HUES48 (cell line): Measurements from ENCODE around the gene MAML3.

Experiments
- H3K27ac ChIP-seq: one replicate; pipeline ENCODE4 v1.7.0; 2013; ENCODE audit warnings: low read depth, low read length, inconsistent platforms
- H3K27me3 ChIP-seq: 2 replicates; pipeline ENCODE4 v1.6.1; 2013; ENCODE audit warnings: mild to moderate bottlenecking, low read length; ENCODE audit not compliant: control insufficient read depth, insufficient read depth
- H3K36me3 ChIP-seq: 2 replicates; pipeline ENCODE4 v1.6.1; 2013; ENCODE audit warnings: low read length; ENCODE audit not compliant: control insufficient read depth, insufficient read depth
- H3K4me1 ChIP-seq: 2 replicates; pipeline ENCODE4 v1.6.1; 2013; ENCODE audit warnings: mild to moderate bottlenecking, low read length; ENCODE audit not compliant: control insufficient read depth, insufficient read depth
- H3K4me3 ChIP-seq: 2 replicates; pipeline ENCODE4 v1.5.1; 2013; ENCODE audit warnings: mild to moderate bottlenecking, low read depth, low read length
- H3K9ac ChIP-seq: 2 replicates; pipeline ENCODE4 v1.6.1; 2013; ENCODE audit warnings: mild to moderate bottlenecking, low read depth, low read length, moderate library complexity
- H3K9me3 ChIP-seq: 2 replicates; pipeline ENCODE4 v1.6.1; 2013; ENCODE audit warnings: low read length; ENCODE audit not compliant: control insufficient read depth, insufficient read depth

Gene MAML3

GRCh38 chr4:139734201-139734874 is 419.6 kb downstream of the MAML3 start:
- H3K36me3 ChIP-seq, result no peaks in the 10 kb centered on the region
- no peak overlapping the region for H3K9ac ChIP-seq
- peaks cover 26% of the 10 kb centered on the region for H3K4me1 ChIP-seq
- H3K4me3 ChIP-seq, result peak overlapping the region; percentile 42
- no peaks in the 10 kb centered on the region for H3K9me3 ChIP-seq
- H3K27me3 ChIP-seq, result peaks cover 26% of the 10 kb centered on the region
- H3K27ac ChIP-seq, result peak overlapping the region; percentile 9

DNA sequence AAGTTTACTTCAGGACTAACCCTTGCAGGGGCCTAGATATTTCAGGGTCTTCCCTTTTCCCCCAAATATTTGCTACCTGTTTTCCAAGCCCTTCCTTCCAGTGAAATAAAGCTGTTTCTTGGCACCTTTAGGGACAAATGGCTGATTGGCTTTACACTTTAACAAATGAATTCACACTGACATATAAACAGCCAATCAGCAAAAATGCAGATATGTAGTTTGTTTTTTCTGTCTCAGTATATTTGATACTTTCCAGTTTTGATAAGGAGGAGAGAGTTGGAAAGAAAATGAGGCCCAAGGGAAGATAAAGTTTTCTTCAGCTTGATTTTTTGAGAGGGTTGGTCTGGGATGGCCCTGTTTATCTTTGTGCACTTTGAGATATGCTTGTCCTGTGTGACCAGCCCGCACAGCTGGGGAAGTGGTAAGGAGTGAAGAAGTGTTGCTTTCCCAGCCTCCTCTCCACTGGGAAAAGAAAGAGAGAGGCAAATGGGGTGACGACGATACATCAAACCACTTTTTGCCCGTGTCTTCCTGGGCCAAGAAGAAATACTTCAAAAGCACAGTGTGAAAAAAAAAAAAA is 420.9 kb downstream of the MAML3 start:
- Histone ChIP-seq H3K27ac (no peak overlapping the region), H3K4me3 (no peak overlapping the region), H3K27me3 (peaks cover 26% of the 10 kb centered on the region), H3K9ac (no peak overlapping the region), H3K9me3 (no peaks in the 10 kb centered on the region), H3K4me1 (peaks cover 26% of the 10 kb centered on the region), H3K36me3 (no peaks in the 10 kb centered on the region)

GRCh38 chr4:139728840-139729239 is 425.1 kb downstream of the MAML3 start:
- no peaks in the 10 kb centered on the region for H3K36me3 ChIP-seq
- no peak overlapping the region for H3K27ac ChIP-seq
- no peak overlapping the region for H3K9ac ChIP-seq
- H3K27me3 ChIP-seq, result peaks cover 5% of the 10 kb centered on the region
- H3K4me1 ChIP-seq, result no peaks in the 10 kb centered on the region
- H3K9me3 ChIP-seq, result no peaks in the 10 kb centered on the region
- H3K4me3 ChIP-seq, result no peak overlapping the region

DNA sequence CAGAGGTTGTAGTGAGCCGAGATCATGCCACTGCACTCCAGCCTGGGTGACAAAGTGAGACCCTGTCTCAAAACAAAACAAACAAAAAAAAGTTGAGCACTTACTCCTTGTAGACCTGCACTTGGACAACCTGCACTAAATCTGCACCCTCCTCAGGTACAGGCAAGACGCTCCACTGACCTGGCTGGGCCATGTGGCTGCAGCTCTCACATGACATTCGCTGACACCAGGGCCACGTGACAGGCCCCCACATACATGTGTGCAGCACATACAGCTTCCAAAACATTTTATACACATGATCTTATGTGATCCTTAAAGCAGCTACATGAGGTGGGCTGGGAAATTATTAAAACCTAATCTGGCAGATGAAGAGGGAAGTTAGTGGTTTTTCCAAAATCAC is 425.8 kb downstream of the MAML3 start:
- Histone ChIP-seq H3K27me3 (no peaks in the 10 kb centered on the region), H3K9ac (no peak overlapping the region), H3K4me1 (no peaks in the 10 kb centered on the region), H3K27ac (no peak overlapping the region), H3K36me3 (no peaks in the 10 kb centered on the region), H3K9me3 (no peaks in the 10 kb centered on the region), H3K4me3 (no peak overlapping the region)

DNA sequence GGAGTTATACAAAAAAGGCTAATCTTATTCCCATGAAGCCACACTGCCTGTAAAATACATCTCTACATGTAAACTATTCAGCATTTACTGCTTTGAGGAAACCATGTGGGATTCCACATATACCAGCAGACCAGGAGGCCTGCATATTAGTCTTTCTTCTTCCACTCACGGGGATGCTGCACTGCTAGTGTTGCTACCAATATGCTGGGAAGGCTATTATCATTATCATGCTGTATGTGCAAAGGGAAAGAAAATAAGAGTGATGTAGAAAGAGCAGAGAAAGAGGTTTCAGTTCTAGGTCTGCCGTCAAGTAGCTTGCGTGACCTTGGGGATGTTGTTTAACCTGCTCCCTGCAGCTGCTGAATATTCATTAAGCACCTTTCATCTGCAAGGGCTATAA is 427.4 kb downstream of the MAML3 start:
- Histone ChIP-seq H3K36me3 (no peaks in the 10 kb centered on the region), H3K4me3 (no peak overlapping the region), H3K9me3 (no peaks in the 10 kb centered on the region), H3K4me1 (no peaks in the 10 kb centered on the region), H3K27ac (no peak overlapping the region), H3K27me3 (no peaks in the 10 kb centered on the region), H3K9ac (no peak overlapping the region)

GRCh38 chr4:139725236-139725635 is 428.7 kb downstream of the MAML3 start:
- Histone ChIP-seq H3K4me1 (no peaks in the 10 kb centered on the region), H3K9me3 (no peaks in the 10 kb centered on the region), H3K36me3 (no peaks in the 10 kb centered on the region), H3K4me3 (no peak overlapping the region), H3K9ac (no peak overlapping the region), H3K27ac (no peak overlapping the region), H3K27me3 (no peaks in the 10 kb centered on the region)

DNA sequence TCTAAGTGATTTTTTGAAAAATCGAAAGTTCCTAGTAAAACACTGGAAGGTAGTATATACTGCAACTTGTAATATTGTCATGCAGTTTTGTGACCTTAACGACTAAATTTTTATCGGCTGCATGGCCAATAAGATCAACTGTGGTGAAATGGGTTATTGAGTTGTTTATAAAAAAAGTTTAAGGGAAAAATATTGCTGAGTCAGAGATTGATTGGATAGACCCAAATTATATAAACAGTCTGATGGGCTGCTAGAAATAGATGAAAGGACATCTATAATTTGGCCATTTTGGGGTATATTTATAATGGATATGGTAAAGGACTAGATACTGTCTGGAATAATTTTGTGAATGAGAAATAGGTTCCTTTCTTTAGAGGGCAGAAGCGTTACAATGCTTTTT is 432.2 kb downstream of the MAML3 start:
- H3K9ac ChIP-seq, result no peak overlapping the region
- no peaks in the 10 kb centered on the region for H3K9me3 ChIP-seq
- H3K4me3 ChIP-seq, result no peak overlapping the region
- no peak overlapping the region for H3K27ac ChIP-seq
- peaks cover 18% of the 10 kb centered on the region for H3K27me3 ChIP-seq
- H3K4me1 ChIP-seq, result no peaks in the 10 kb centered on the region
- H3K36me3 ChIP-seq, result no peaks in the 10 kb centered on the region

- H3K9ac ChIP-seq, result no peak overlapping the region
- no peak overlapping the region for H3K4me3 ChIP-seq
- H3K9me3 ChIP-seq, result no peaks in the 10 kb centered on the region
- H3K27me3 ChIP-seq, result peaks cover 28% of the 10 kb centered on the region
- no peaks in the 10 kb centered on the region for H3K36me3 ChIP-seq
- H3K27ac ChIP-seq, result no peak overlapping the region
- no peaks in the 10 kb centered on the region for H3K4me1 ChIP-seq
Measured at GRCh38 chr4:139720806-139721205, 433.2 kb downstream of the MAML3 start.

DNA sequence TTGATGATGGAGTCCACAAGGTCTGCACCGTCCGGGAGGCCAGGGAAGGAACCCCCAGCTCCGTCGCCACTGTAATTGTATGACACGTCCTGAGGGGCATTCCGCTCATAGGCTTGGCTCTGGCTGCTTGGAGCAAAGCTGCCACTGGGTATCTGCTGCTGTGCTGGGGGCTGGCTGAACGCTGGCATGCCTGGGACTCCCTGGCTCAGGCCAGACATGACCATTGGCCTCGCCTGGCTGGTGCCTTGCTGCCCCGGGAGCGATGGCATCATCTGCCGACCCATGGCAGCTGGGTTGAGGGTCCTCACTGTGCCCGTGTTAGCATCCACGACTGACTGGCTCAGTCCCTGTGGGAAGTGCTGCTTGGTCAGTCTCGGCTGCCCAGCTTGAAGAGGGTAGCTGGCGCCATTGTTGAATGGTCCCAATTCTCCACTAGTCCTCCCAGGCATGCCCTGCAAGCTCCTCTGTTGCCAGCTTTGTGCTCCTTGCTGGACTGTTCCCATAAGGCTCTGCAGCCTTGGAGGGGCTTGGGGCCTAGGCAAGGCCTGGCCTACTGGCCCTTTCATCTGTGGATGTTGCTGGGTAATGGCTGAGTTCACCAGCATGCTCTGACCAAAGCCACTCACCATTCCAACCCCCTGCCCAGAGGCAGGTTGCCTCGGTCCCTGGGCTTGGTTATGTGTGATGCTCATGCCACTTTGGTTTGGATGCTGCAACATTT is 434.4 kb downstream of the MAML3 start:
- H3K4me3 ChIP-seq, result no peak overlapping the region
- H3K9ac ChIP-seq, result no peak overlapping the region
- no peaks in the 10 kb centered on the region for H3K9me3 ChIP-seq
- no peaks in the 10 kb centered on the region for H3K36me3 ChIP-seq
- no peaks in the 10 kb centered on the region for H3K4me1 ChIP-seq
- no peak overlapping the region for H3K27ac ChIP-seq
- peaks cover 40% of the 10 kb centered on the region for H3K27me3 ChIP-seq

DNA sequence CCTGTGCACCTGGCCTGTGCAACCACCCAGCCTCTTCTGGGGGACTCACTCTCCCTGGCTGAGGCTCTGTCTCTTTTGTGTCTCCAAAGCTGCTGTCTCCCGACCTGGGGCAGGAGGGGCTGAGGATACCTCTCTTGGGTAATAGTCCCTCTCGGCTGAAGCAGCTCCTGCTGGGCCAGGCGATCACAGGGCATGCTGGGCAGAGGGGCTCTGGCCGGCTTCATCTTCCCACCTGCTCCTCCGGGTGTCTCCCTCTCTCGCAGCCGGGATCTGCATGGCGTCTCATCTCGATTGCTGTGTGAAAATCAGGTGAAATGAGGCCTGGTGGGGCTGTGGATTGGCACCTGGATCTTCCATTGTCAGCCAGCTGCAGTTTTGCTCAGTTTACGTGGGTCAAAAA is 435.2 kb downstream of the MAML3 start:
- Histone ChIP-seq H3K4me3 (no peak overlapping the region), H3K9ac (no peak overlapping the region), H3K27me3 (peaks cover 47% of the 10 kb centered on the region), H3K4me1 (no peaks in the 10 kb centered on the region), H3K27ac (no peak overlapping the region), H3K36me3 (no peaks in the 10 kb centered on the region), H3K9me3 (no peaks in the 10 kb centered on the region)

GRCh38 chr4:139718358-139718757 is 435.6 kb downstream of the MAML3 start:
- Histone ChIP-seq H3K9ac (no peak overlapping the region), H3K9me3 (no peaks in the 10 kb centered on the region), H3K36me3 (no peaks in the 10 kb centered on the region), H3K4me3 (no peak overlapping the region), H3K4me1 (no peaks in the 10 kb centered on the region), H3K27me3 (peaks cover 52% of the 10 kb centered on the region), H3K27ac (no peak overlapping the region)
